GM23338 (cell line): ENCODE data around the gene COMP. TPM values are rescaled to one million over a fixed set of nuclear protein-coding genes. Genes with fewer than 3 reads are reported as not detected.
"Not testable (repeated sequence)": the region's sequence is repeated elsewhere in the genome, so short reads cannot be mapped to it uniquely, and the experiment has no call there.

Experiments
- ATAC-seq: fragments of 200-7000 bp; cut with Tn5 transposase; 3 replicates; pipeline ENCODE4 v1.9.1; 2020
- DNase-seq: peaks from one replicate; pipeline ENCODE4 v3.0.0-alpha.2; 2015; ENCODE audit warnings: low spot score
- H2AFZ ChIP-seq: fragments of 200-600 bp; sonication (generic); 2 replicates; pipeline ENCODE4 v1.8.0; 2016; ENCODE audit warnings: antibody characterized with exemption, mild to moderate bottlenecking, moderate library complexity
- H3F3A ChIP-seq: fragments of 200-600 bp; sonication (generic); replicated peaks from 2 replicates; pipeline ENCODE4 v1.8.0; 2017; ENCODE audit warnings: antibody characterized with exemption, mixed run types, low read depth
- H3K27ac ChIP-seq: fragments of 200-600 bp; sonication (generic); 2 replicates; pipeline ENCODE4 v1.6.1; 2016; ENCODE audit warnings: low read depth
- H3K27me3 ChIP-seq: fragments of 200-600 bp; sonication (generic); 2 replicates; pipeline ENCODE4 v1.8.0; 2016; ENCODE audit warnings: mild to moderate bottlenecking, mixed run types, moderate library complexity; ENCODE audit not compliant: insufficient read depth
- H3K36me3 ChIP-seq: fragments of 200-600 bp; sonication (generic); 2 replicates; pipeline ENCODE4 v1.8.0; 2016; ENCODE audit warnings: mild to moderate bottlenecking; ENCODE audit not compliant: insufficient read depth
- H3K4me1 ChIP-seq: fragments of 200-600 bp; sonication (generic); 2 replicates; pipeline ENCODE4 v1.8.0; 2016; ENCODE audit warnings: mild to moderate bottlenecking, moderate library complexity; ENCODE audit not compliant: insufficient read depth
- H3K4me2 ChIP-seq: fragments of 200-600 bp; sonication (generic); 2 replicates; pipeline ENCODE4 v1.7.1; 2017; ENCODE audit warnings: mixed run types
- H3K4me3 ChIP-seq: fragments of 200-600 bp; sonication (generic); 2 replicates; pipeline ENCODE4 v1.6.1; 2016; ENCODE audit warnings: mixed run types
- H3K79me2 ChIP-seq: fragments of 200-600 bp; sonication (generic); replicated peaks from 2 replicates; pipeline ENCODE4 v1.8.0; 2017; ENCODE audit warnings: mild to moderate bottlenecking; ENCODE audit not compliant: insufficient read depth
- H3K9me2 ChIP-seq: fragments of 200-600 bp; sonication (generic); 2 replicates; pipeline ENCODE4 v1.8.0; 2017; ENCODE audit not compliant: insufficient read depth
- H4K20me1 ChIP-seq: fragments of 200-600 bp; sonication (generic); replicated peaks from 2 replicates; pipeline ENCODE4 v1.8.0; 2017; ENCODE audit warnings: mild to moderate bottlenecking; ENCODE audit not compliant: insufficient read depth
- H3K27ac Mint-ChIP-seq: 2 replicates; pipeline ENCODE4 v1.8.0; 2020; ENCODE audit warnings: inconsistent platforms, mild to moderate bottlenecking, moderate library complexity, mixed read lengths
- H3K27me3 Mint-ChIP-seq: 3 replicates; pipeline ENCODE4 v1.8.0; 2022; ENCODE audit warnings: low read depth, mild to moderate bottlenecking, moderate library complexity, mixed read lengths, inconsistent platforms; ENCODE audit not compliant: insufficient read depth, poor library complexity
- H3K36me3 Mint-ChIP-seq: 3 replicates; pipeline ENCODE4 v1.8.0; 2021; ENCODE audit warnings: low read depth, mild to moderate bottlenecking, inconsistent platforms, moderate library complexity, mixed read lengths
- H3K4me1 Mint-ChIP-seq: 3 replicates; pipeline ENCODE4 v1.8.0; 2020; ENCODE audit warnings: mild to moderate bottlenecking, inconsistent platforms, mixed read lengths
- H3K4me3 Mint-ChIP-seq: 3 replicates; pipeline ENCODE4 v1.8.0; 2021; ENCODE audit warnings: moderate library complexity, mild to moderate bottlenecking, inconsistent platforms, mixed read lengths
- H3K9me3 Mint-ChIP-seq: 3 replicates; pipeline ENCODE4 v1.8.0; 2020; ENCODE audit warnings: moderate library complexity, mild to moderate bottlenecking, inconsistent platforms, mixed read lengths
- CREB1 ChIP-seq: fragments of 250-450 bp; sonication (Bioruptor Pico); IDR thresholded peaks from 2 replicates; pipeline ENCODE4 v1.5.0; 2020; ENCODE audit warnings: low read depth, mild to moderate bottlenecking, moderate library complexity
- CTCF ChIP-seq, 2 experiments: fragments of 200-600 bp in 1 of 2; sonication (generic) in 1 of 2; conservative IDR thresholded peaks; 2 replicates each; pipeline versions ENCODE4 v1.5.1 to v1.6.1; 2016 to 2017; ENCODE audit warnings: antibody characterized with exemption in 2 of 2, low read depth in 2 of 2, mild to moderate bottlenecking in 2 of 2, moderate library complexity in 1 of 2
- EZH2 ChIP-seq: fragments of 200-600 bp; sonication (generic); IDR thresholded peaks from one replicate; pipeline ENCODE4 v1.8.0; 2017; ENCODE audit warnings: antibody characterized with exemption, mild to moderate bottlenecking, low read depth; ENCODE audit not compliant: unreplicated experiment
- EZH2phosphoT487 ChIP-seq: fragments of 200-600 bp; sonication (generic); IDR thresholded peaks from one replicate; pipeline ENCODE4 v1.8.1; 2018; ENCODE audit warnings: antibody characterized with exemption; ENCODE audit not compliant: unreplicated experiment
- JUNB ChIP-seq: IDR thresholded peaks from one replicate; pipeline ENCODE4 v1.6.1; 2016; ENCODE audit warnings: antibody characterized with exemption; ENCODE audit not compliant: unreplicated experiment
- POLR2AphosphoS5 ChIP-seq: IDR thresholded peaks from 2 replicates; pipeline ENCODE4 v1.6.1; 2016; ENCODE audit warnings: antibody characterized with exemption, low read depth
- REST ChIP-seq: IDR thresholded peaks from one replicate; pipeline ENCODE4 v1.6.1; 2018; ENCODE audit warnings: antibody characterized with exemption; ENCODE audit not compliant: unreplicated experiment
- ZNF114 ChIP-seq: fragments of 250-450 bp; sonication (Bioruptor Pico); IDR thresholded peaks from 2 replicates; pipeline ENCODE4 v1.5.0; 2020; ENCODE audit warnings: mild to moderate bottlenecking, moderate library complexity
- ZNF331 ChIP-seq: fragments of 250-450 bp; sonication (Bioruptor Pico); IDR thresholded peaks from 2 replicates; pipeline ENCODE4 v1.5.0; 2020; ENCODE audit warnings: low read depth, mild to moderate bottlenecking, moderate library complexity
- ZNF462 ChIP-seq: fragments of 250-450 bp; sonication (Bioruptor Pico); IDR thresholded peaks from 2 replicates; pipeline ENCODE4 v1.5.0; 2020; ENCODE audit warnings: mild to moderate bottlenecking, moderate library complexity
- polyA plus RNA-seq: library from polyadenylated mRNA; unstranded; fragments of >200 nt; fragmentation: Nextera tagmentation; extraction: Ambion mirVana; gene quantifications from 2 replicates; pipeline ENCODE4 v1.2.1, GENCODE V29; 2016
- total RNA-seq: library from RNA; depleted of rRNA; stranded (reverse); fragments of >200 nt; shearing (Covaris generic); gene quantifications from 2 replicates; pipeline ENCODE4 v1.2.3, GENCODE V29; 2014

The COMP gene
- total and polyA plus RNA-seq, 2 experiments from 2014 or later, result 0.58 to 0.63 TPM

GRCh38 chr19:18733762-18734332 is 57.3 kb downstream of the COMP start:
- ATAC-seq, H2AFZ ChIP-seq, DNase-seq, H3K79me2 ChIP-seq, H3K9me2 ChIP-seq, H4K20me1 ChIP-seq, H3K4me2 ChIP-seq, H3K4me3 ChIP-seq, H3K9me3 Mint-ChIP-seq, H3K27ac ChIP-seq, H3K4me1 ChIP-seq, H3K36me3 Mint-ChIP-seq, H3K27ac Mint-ChIP-seq, H3K4me1 Mint-ChIP-seq, H3K4me3 Mint-ChIP-seq, H3K36me3 ChIP-seq, H3K27me3 Mint-ChIP-seq, H3F3A ChIP-seq, H3K27me3 ChIP-seq: not testable (repeated sequence)

- no peaks in the 10 kb centered on the region for H3F3A ChIP-seq
- H3K4me1 Mint-ChIP-seq, result peaks cover 6% of the 10 kb centered on the region
- no peaks in the 10 kb centered on the region; the same call in 2 of the 3 replicates for H3K36me3 Mint-ChIP-seq
- no peaks in the 10 kb centered on the region for H3K27me3 ChIP-seq
- H3K79me2 ChIP-seq, result no peaks in the 10 kb centered on the region
- no peak overlapping the region for H3K27ac Mint-ChIP-seq
- H3K4me1 ChIP-seq, result no peaks in the 10 kb centered on the region
- H3K9me2 ChIP-seq, result no peaks in the 10 kb centered on the region
- no peak for DNase-seq
- no peak for ATAC-seq
- peaks cover 5% of the 10 kb centered on the region for H3K27me3 Mint-ChIP-seq
- H3K4me3 Mint-ChIP-seq, result no peak overlapping the region
- no peak overlapping the region for H3K4me3 ChIP-seq
- H4K20me1 ChIP-seq, result no peaks in the 10 kb centered on the region; the same call in 1 of the 2 replicates
- H2AFZ ChIP-seq, result no peak overlapping the region
- H3K27ac ChIP-seq, result no peak overlapping the region
- H3K4me2 ChIP-seq, result no peak overlapping the region
- H3K36me3 ChIP-seq, result no peaks in the 10 kb centered on the region
- H3K9me3 Mint-ChIP-seq, result no peaks in the 10 kb centered on the region
- TF ChIP-seq EZH2 (no peak), ZNF114 (CRISPR knock-in tag) (no peak), JUNB (no peak), EZH2phosphoT487 (no peak), ZNF331 (CRISPR knock-in tag) (no peak), ZNF462 (CRISPR knock-in tag) (no peak), POLR2AphosphoS5 (no peak), CREB1 (no peak), CTCF (conservative IDR thresholded peaks at IDR 0.05; ENCODE audit: low read depth in 2 of 2) (no peak), REST (no peak)
Measured at GRCh38 chr19:18733196-18733647, 57.9 kb downstream of the COMP start.
